ENCODE results near the gene CAMSAP1.

- TF ChIP-seq CTCF (IDR thresholded peaks at IDR 0.05; ENCODE audit: poor library complexity, severe bottlenecking), result no peak
- no peak for TF ChIP-seq MXI1 (conservative IDR thresholded peaks at IDR 0.05; ENCODE audit: poor library complexity, severe bottlenecking)
- TF ChIP-seq EP300 (conservative IDR thresholded peaks at IDR 0.05; ENCODE audit: poor library complexity, severe bottlenecking), result no peak
- no peak for TF ChIP-seq EZH2 (IDR thresholded peaks at IDR 0.05; ENCODE audit: borderline replicate concordance, insufficient read depth, low read length, poor library complexity, severe bottlenecking)
- no peak for TF ChIP-seq POLR2AphosphoS5 (IDR thresholded peaks at IDR 0.05)
- TF ChIP-seq TAF1 (IDR thresholded peaks at IDR 0.05; ENCODE audit: low read depth), result no peak
- TF ChIP-seq RAD21 (conservative IDR thresholded peaks at IDR 0.05), result no peak
- TF ChIP-seq, protein P1, sequence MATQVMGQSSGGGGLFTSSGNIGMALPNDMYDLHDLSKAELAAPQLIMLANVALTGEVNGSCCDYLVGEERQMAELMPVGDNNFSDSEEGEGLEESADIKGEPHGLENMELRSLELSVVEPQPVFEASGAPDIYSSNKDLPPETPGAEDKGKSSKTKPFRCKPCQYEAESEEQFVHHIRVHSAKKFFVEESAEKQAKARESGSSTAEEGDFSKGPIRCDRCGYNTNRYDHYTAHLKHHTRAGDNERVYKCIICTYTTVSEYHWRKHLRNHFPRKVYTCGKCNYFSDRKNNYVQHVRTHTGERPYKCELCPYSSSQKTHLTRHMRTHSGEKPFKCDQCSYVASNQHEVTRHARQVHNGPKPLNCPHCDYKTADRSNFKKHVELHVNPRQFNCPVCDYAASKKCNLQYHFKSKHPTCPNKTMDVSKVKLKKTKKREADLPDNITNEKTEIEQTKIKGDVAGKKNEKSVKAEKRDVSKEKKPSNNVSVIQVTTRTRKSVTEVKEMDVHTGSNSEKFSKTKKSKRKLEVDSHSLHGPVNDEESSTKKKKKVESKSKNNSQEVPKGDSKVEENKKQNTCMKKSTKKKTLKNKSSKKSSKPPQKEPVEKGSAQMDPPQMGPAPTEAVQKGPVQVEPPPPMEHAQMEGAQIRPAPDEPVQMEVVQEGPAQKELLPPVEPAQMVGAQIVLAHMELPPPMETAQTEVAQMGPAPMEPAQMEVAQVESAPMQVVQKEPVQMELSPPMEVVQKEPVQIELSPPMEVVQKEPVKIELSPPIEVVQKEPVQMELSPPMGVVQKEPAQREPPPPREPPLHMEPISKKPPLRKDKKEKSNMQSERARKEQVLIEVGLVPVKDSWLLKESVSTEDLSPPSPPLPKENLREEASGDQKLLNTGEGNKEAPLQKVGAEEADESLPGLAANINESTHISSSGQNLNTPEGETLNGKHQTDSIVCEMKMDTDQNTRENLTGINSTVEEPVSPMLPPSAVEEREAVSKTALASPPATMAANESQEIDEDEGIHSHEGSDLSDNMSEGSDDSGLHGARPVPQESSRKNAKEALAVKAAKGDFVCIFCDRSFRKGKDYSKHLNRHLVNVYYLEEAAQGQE (IDR thresholded peaks at IDR 0.05; ENCODE audit: borderline replicate concordance), result no peak
- no peak for TF ChIP-seq SMC3 (conservative IDR thresholded peaks at IDR 0.05; ENCODE audit: poor library complexity)
These were observed 109.1 kb downstream of the CAMSAP1 start for GRCh38 chr9:135798263-135798585.

Data from neural cell (in vitro differentiated cells).